ENCODE data around the gene SULT1A3. TPM values are rescaled to one million over a fixed set of nuclear protein-coding genes. Genes with fewer than 3 reads are reported as not detected.
A peak's percentile ranks its signal among the peaks of the same experiment; 100 is the strongest.
"Not testable (repeated sequence)": the region's sequence is repeated elsewhere in the genome, so short reads cannot be mapped to it uniquely, and the experiment has no call there.

Gene SULT1A3
- total and polyA plus RNA-seq, 2 of the 8 experiments (the other 6 are each of a cell fraction or from before 2014, with no cell fraction given) = 1.9 to 13.8 TPM

DNA sequence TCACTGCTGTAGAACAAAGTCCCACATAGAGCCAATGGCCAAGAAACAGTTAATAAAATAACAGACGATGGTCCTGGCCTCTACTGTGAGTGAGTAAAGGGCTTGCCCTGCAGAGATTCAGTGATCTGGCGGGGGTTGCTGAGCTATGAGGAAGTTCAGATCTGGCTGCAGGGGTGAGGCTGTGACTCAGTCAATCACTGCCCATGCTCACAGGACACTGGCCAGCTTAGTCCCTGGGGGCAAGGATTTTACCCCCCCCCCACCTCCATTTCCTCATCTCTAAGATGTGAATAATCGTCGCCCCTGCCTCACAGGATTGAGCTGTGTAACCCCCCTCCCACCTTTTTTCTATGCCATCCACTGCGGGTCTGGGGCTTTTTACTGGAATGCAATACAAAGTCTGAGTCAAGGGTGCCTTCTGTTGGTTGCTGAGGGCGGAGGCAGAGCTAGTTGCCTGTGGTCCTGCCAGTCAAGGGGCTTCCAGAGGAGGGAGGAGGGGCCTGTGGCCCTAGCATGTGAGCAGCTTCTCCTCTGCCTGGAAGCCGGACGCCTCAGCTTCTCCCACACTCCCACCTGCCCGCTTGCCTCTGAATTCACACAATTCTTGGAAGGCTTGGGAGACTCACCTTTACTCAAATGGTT, 8.1 kb downstream of the SULT1A3 start:
- CTCF ChIA-PET (ENCODE audit: partially characterized antibody); H3K4me1 ChIP-seq (replicated peaks in 1 of 4; ENCODE audit: control insufficient read depth in 3 of 4, insufficient read depth in 4 of 4, low read length in 3 of 4); H2BK12ac ChIP-seq (ENCODE audit: low read depth, low read length); H2BK20ac ChIP-seq (ENCODE audit: low read length); H2AFZ ChIP-seq (ENCODE audit: low read length); H3K4me2 ChIP-seq (ENCODE audit: insufficient read depth in 1 of 2, low read depth in 2 of 2, low read length in 2 of 2); H2BK5ac ChIP-seq (ENCODE audit: low read depth, low read length); H2AK5ac ChIP-seq (ENCODE audit: low read depth, low read length); H3K18ac ChIP-seq (ENCODE audit: extremely low read depth, low read length); H2BK120ac ChIP-seq (replicated peaks; ENCODE audit: low read depth, low read length); H3K27ac ChIP-seq (ENCODE audit: low read depth, low read length); H3K4ac ChIP-seq (replicated peaks; ENCODE audit: insufficient read length, low read depth, low read length); H3K27me3 ChIP-seq (replicated peaks in 1 of 4; ENCODE audit: control insufficient read depth in 3 of 4, extremely low read depth in 1 of 4, insufficient read depth in 3 of 4, low read length in 3 of 4); H3K23me2 ChIP-seq (ENCODE audit: low read depth, low read length); H4K20me1 ChIP-seq (replicated peaks in 1 of 2; ENCODE audit: control insufficient read depth in 1 of 2, insufficient read depth in 2 of 2, low read length in 2 of 2); H3K56ac ChIP-seq (replicated peaks; ENCODE audit: insufficient read length, low read depth, low read length); H3K79me1 ChIP-seq (ENCODE audit: low read depth, low read length); H3K4me3 ChIP-seq (ENCODE audit: extremely low read depth in 1 of 4, insufficient read depth in 2 of 4, low read depth in 3 of 4, low read length in 4 of 4); H3K79me2 ChIP-seq (ENCODE audit: control insufficient read depth in 1 of 2, insufficient read depth in 2 of 2, low read length in 2 of 2); H3K36me3 ChIP-seq (ENCODE audit: control insufficient read depth in 2 of 4, insufficient read depth in 4 of 4, low read length in 3 of 4); H2BK15ac ChIP-seq (ENCODE audit: low read length); H3K14ac ChIP-seq (ENCODE audit: insufficient read length); POLR2A ChIA-PET (ENCODE audit: partially characterized antibody); H4K5ac ChIP-seq (ENCODE audit: insufficient read length, low read depth, low read length); H4K8ac ChIP-seq (ENCODE audit: extremely low read depth, insufficient read depth, low read length); H3K9ac ChIP-seq (replicated peaks in 1 of 4; ENCODE audit: extremely low read depth in 1 of 4, low read depth in 3 of 4, low read length in 3 of 4); DNase-seq (ENCODE audit: low read depth in 1 of 2, low spot score in 2 of 2); H3K23ac ChIP-seq (ENCODE audit: insufficient read length); H4K91ac ChIP-seq (replicated peaks; ENCODE audit: insufficient read length, low read length); H3K9me3 ChIP-seq (ENCODE audit: insufficient read depth in 2 of 2, low read depth in 1 of 2, low read length in 1 of 2): not testable (repeated sequence)
- WGBS, 2 experiments (ENCODE audit: extremely low coverage in 1 of 2, insufficient coverage in 1 of 2, insufficient read length in 1 of 2, insufficient replicate concordance in 2 of 2, low coverage in 1 of 2, low lambda C conversion rate in 2 of 2, missing lambda C conversion rate in 1 of 2) = no CpG with 5 or more reads among the region's 9 CpGs
- FAIRE-seq = peak; percentile 83

DNA sequence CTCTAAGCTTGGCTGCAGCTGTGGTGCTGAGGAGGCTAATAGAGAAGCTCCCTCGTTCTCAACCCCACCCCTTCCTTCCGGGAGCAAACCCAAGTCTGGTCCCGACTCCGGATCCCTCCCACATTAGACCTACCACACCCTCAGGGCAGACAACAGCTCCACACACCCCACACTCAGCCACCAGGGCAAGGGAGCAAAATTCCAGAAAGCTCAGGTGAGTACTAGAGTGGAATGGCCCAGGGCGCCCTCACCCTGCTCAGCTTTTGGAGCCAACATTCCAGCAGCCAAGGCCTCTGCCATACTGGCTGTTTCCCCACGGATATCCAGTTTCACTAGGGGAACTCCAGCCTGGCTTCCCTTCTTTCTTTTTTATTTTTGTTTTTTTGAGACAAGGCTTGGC, 10.0 kb downstream of the SULT1A3 start:
- H3K79me2 ChIP-seq (ENCODE audit: control insufficient read depth in 1 of 2, insufficient read depth in 2 of 2, low read length in 2 of 2); H3K4me2 ChIP-seq (ENCODE audit: insufficient read depth in 1 of 2, low read depth in 2 of 2, low read length in 2 of 2); H4K91ac ChIP-seq (replicated peaks; ENCODE audit: insufficient read length, low read length); H2BK5ac ChIP-seq (ENCODE audit: low read depth, low read length); H2AFZ ChIP-seq (ENCODE audit: low read length); H2BK12ac ChIP-seq (ENCODE audit: low read depth, low read length); H3K14ac ChIP-seq (ENCODE audit: insufficient read length); H2BK15ac ChIP-seq (ENCODE audit: low read length); CTCF ChIA-PET (ENCODE audit: partially characterized antibody); H4K5ac ChIP-seq (ENCODE audit: insufficient read length, low read depth, low read length); H2BK120ac ChIP-seq (replicated peaks; ENCODE audit: low read depth, low read length); FAIRE-seq; H3K27me3 ChIP-seq (replicated peaks in 1 of 4; ENCODE audit: control insufficient read depth in 3 of 4, extremely low read depth in 1 of 4, insufficient read depth in 3 of 4, low read length in 3 of 4); H3K36me3 ChIP-seq (ENCODE audit: control insufficient read depth in 2 of 4, insufficient read depth in 4 of 4, low read length in 3 of 4); DNase-seq (ENCODE audit: low read depth in 1 of 2, low spot score in 2 of 2); H3K27ac ChIP-seq (ENCODE audit: low read depth, low read length); H2AK5ac ChIP-seq (ENCODE audit: low read depth, low read length); H3K23ac ChIP-seq (ENCODE audit: insufficient read length); H2BK20ac ChIP-seq (ENCODE audit: low read length); H3K9ac ChIP-seq (replicated peaks in 1 of 4; ENCODE audit: extremely low read depth in 1 of 4, low read depth in 3 of 4, low read length in 3 of 4); H3K4ac ChIP-seq (replicated peaks; ENCODE audit: insufficient read length, low read depth, low read length); H3K18ac ChIP-seq (ENCODE audit: extremely low read depth, low read length); H3K23me2 ChIP-seq (ENCODE audit: low read depth, low read length); H3K79me1 ChIP-seq (ENCODE audit: low read depth, low read length); POLR2A ChIA-PET (ENCODE audit: partially characterized antibody); H3K56ac ChIP-seq (replicated peaks; ENCODE audit: insufficient read length, low read depth, low read length); H3K4me1 ChIP-seq (replicated peaks in 1 of 4; ENCODE audit: control insufficient read depth in 3 of 4, insufficient read depth in 4 of 4, low read length in 3 of 4); H3K9me3 ChIP-seq (ENCODE audit: insufficient read depth in 2 of 2, low read depth in 1 of 2, low read length in 1 of 2); H4K20me1 ChIP-seq (replicated peaks in 1 of 2; ENCODE audit: control insufficient read depth in 1 of 2, insufficient read depth in 2 of 2, low read length in 2 of 2); H3K4me3 ChIP-seq (ENCODE audit: extremely low read depth in 1 of 4, insufficient read depth in 2 of 4, low read depth in 3 of 4, low read length in 4 of 4); H4K8ac ChIP-seq (ENCODE audit: extremely low read depth, insufficient read depth, low read length): not testable (repeated sequence)
- WGBS, 2 experiments (ENCODE audit: extremely low coverage in 1 of 2, insufficient coverage in 1 of 2, insufficient read length in 1 of 2, insufficient replicate concordance in 2 of 2, low coverage in 1 of 2, low lambda C conversion rate in 2 of 2, missing lambda C conversion rate in 1 of 2) = no CpG with 5 or more reads among the region's 6 CpGs
